Measurements from ENCODE around the gene PRKAR1B. TPM values are rescaled to one million over a fixed set of nuclear protein-coding genes. Genes with fewer than 3 reads are reported as not detected.

Gene PRKAR1B
- total and polyA plus RNA-seq, 10 of the 15 experiments (the other 5 are each of a cell fraction or from before 2014, with no cell fraction given): 1.4 to 45.6 (median 19.3) TPM

- 95% methylated on average over 30 of the region's 30 CpGs for WGBS (ENCODE audit: insufficient coverage, insufficient replicate concordance, low lambda C conversion rate, missing lambda C conversion rate)
- Histone ChIP-seq H3K9ac (ENCODE audit: control insufficient read depth, insufficient read depth, low read length) (no peak overlapping the region), H3K9me3 (replicated peaks; ENCODE audit: control insufficient read depth, insufficient read depth, low read length) (peaks cover 5% of the 10 kb centered on the region; the same call in 2 of the 3 replicates), H3K79me2 (ENCODE audit: control insufficient read depth, insufficient read depth, low read length) (no peaks in the 10 kb centered on the region), H3K4me1 (ENCODE audit: control insufficient read depth, insufficient read depth, low read length) (peaks cover 31% of the 10 kb centered on the region), H3K4me3 (no peak overlapping the region), H4K20me1 (ENCODE audit: control insufficient read depth, insufficient read depth) (no peaks in the 10 kb centered on the region), H2AFZ (ENCODE audit: control insufficient read depth, low read depth, low read length) (no peak overlapping the region), H3K27ac (ENCODE audit: control insufficient read depth, insufficient read depth) (no peak overlapping the region), H3K27me3 (replicated peaks in 1 of 2; ENCODE audit: control insufficient read depth in 2 of 2, insufficient read depth in 2 of 2, low read length in 1 of 2) (no peaks in the 10 kb centered on the region), H3K36me3 (ENCODE audit: control insufficient read depth in 2 of 2, insufficient read depth in 2 of 2, low read length in 1 of 2) (peaks cover 4 to 9% of the 10 kb centered on the region in 2 experiments; a peak in 3 of 4 replicates), H3K4me2 (ENCODE audit: control insufficient read depth, insufficient read depth) (no peak overlapping the region)
- no peak for FAIRE-seq
- DNase-seq (ENCODE audit: low read depth, low spot score): no peak
- POLR2A ChIA-PET: interaction anchor here (0.6 kb wide), 1 partner anchor 48 kb away, joined by 3 read pairs; no protein-coding TSS in a partner anchor
- CTCF ChIA-PET: no interaction called here
- BruUV-seq (replicated peaks): no TSS peak
- SMC1A ChIA-PET (ENCODE audit: uncharacterized antibody, unreplicated experiment): no interaction called here
- ATAC-seq: no peak
- intact Hi-C loops (cut with micrococcal nuclease; ENCODE audit: unreplicated experiment) (no loop called here), in situ Hi-C loops (cut with MboI) (loop anchor here (5.0 kb wide), 1 partner anchor 68 kb away; no protein-coding TSS in a partner anchor)
- RAD21 ChIA-PET (ENCODE audit: unreplicated experiment): no interaction called here
- TF ChIP-seq ESRRA (IDR thresholded peaks at IDR 0.05; ENCODE audit: low read length) (no peak), CBX5 (IDR thresholded peaks at IDR 0.05; ENCODE audit: low read depth) (no peak), SREBF2 (IDR thresholded peaks at IDR 0.05; ENCODE audit: low read length) (no peak), SREBF1 (IDR thresholded peaks at IDR 0.05; ENCODE audit: low read length) (no peak), EZH2 (IDR thresholded peaks at IDR 0.05; ENCODE audit: borderline replicate concordance, control insufficient read depth, low read depth, low read length) (no peak), SMARCA5 (IDR thresholded peaks at IDR 0.05) (no peak), ASH2L (IDR thresholded peaks at IDR 0.05; ENCODE audit: borderline replicate concordance, low read depth) (no peak), E2F8 (IDR thresholded peaks at IDR 0.05; ENCODE audit: low read depth, partially characterized antibody) (no peak), SMAD5 (IDR thresholded peaks at IDR 0.05; ENCODE audit: low read depth) (no peak), CEBPZ (IDR thresholded peaks at IDR 0.05; ENCODE audit: low read depth, low read length) (no peak), FOXM1 (IDR thresholded peaks at IDR 0.05; ENCODE audit: low read depth, low read length) (no peak)
- TF ChIP-seq, protein P1, sequence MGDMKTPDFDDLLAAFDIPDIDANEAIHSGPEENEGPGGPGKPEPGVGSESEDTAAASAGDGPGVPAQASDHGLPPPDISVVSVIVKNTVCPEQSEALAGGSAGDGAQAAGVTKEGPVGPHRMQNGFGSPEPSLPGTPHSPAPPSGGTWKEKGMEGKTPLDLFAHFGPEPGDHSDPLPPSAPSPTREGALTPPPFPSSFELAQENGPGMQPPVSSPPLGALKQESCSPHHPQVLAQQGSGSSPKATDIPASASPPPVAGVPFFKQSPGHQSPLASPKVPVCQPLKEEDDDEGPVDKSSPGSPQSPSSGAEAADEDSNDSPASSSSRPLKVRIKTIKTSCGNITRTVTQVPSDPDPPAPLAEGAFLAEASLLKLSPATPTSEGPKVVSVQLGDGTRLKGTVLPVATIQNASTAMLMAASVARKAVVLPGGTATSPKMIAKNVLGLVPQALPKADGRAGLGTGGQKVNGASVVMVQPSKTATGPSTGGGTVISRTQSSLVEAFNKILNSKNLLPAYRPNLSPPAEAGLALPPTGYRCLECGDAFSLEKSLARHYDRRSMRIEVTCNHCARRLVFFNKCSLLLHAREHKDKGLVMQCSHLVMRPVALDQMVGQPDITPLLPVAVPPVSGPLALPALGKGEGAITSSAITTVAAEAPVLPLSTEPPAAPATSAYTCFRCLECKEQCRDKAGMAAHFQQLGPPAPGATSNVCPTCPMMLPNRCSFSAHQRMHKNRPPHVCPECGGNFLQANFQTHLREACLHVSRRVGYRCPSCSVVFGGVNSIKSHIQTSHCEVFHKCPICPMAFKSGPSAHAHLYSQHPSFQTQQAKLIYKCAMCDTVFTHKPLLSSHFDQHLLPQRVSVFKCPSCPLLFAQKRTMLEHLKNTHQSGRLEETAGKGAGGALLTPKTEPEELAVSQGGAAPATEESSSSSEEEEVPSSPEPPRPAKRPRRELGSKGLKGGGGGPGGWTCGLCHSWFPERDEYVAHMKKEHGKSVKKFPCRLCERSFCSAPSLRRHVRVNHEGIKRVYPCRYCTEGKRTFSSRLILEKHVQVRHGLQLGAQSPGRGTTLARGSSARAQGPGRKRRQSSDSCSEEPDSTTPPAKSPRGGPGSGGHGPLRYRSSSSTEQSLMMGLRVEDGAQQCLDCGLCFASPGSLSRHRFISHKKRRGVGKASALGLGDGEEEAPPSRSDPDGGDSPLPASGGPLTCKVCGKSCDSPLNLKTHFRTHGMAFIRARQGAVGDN (IDR thresholded peaks at IDR 0.05): no peak
Observed at GRCh38 chr7:589781-590575, 137.1 kb downstream of the PRKAR1B start.

Measured in GM12878 (cell line).